ENCODE data around the gene WFS1.

GRCh38 chr4:6332042-6332668 lies 62.5 kb downstream of the WFS1 start:
- TF ChIP-seq EZH2 (conservative IDR thresholded peaks at IDR 0.05; ENCODE audit: low read depth, low read length) (no peak), GTF2F1 (IDR thresholded peaks at IDR 0.05; ENCODE audit: low read length) (no peak), ZNF605 (CRISPR knock-in tag; IDR thresholded peaks at IDR 0.05) (no peak), NFIC (IDR thresholded peaks at IDR 0.05; ENCODE audit: low read length) (no peak), RBM39 (IDR thresholded peaks at IDR 0.05; ENCODE audit: low read depth, low read length, poor library complexity, severe bottlenecking) (no peak), XRCC5 (optimal IDR thresholded peaks at IDR 0.05; ENCODE audit: low read length) (no peak), ZNF737 (CRISPR knock-in tag; IDR thresholded peaks at IDR 0.05; ENCODE audit: borderline replicate concordance) (no peak), JUND (CRISPR knock-in tag; IDR thresholded peaks at IDR 0.05) (no peak), TCF12 (IDR thresholded peaks at IDR 0.05) (no peak), TCF12 (CRISPR knock-in tag; IDR thresholded peaks at IDR 0.05) (no peak), CHCHD3 (CRISPR knock-in tag; IDR thresholded peaks at IDR 0.05) (no peak), ZBTB7A (CRISPR knock-in tag; IDR thresholded peaks at IDR 0.05) (no peak), SMARCC2 (IDR thresholded peaks at IDR 0.05) (no peak), E2F1 (CRISPR knock-in tag; IDR thresholded peaks at IDR 0.05) (no peak)
